ENCODE measurements around the gene SDR42E2. TPM values are rescaled to one million over a fixed set of nuclear protein-coding genes. Genes with fewer than 3 reads are reported as not detected.
"Not testable (repeated sequence)": the region's sequence is repeated elsewhere in the genome, so short reads cannot be mapped to it uniquely, and the experiment has no call there.

SDR42E2 gene
- total RNA-seq, 1 donor from 2014 or later: not detected

- H3K4me3 ChIP-seq: peak overlapping the region in 1 of 2 donors; percentile 28
- no peak for TF ChIP-seq CTCF (IDR thresholded peaks at IDR 0.05)
- peaks cover 9 to 25% of the 10 kb centered on the region in 2 donors for H3K4me1 ChIP-seq
- no peak for DNase-seq (ENCODE audit: low spot score in 2 of 2)
- no peaks in the 10 kb centered on the region for H3K36me3 ChIP-seq
- peak overlapping the region; percentile 95 to 98 for H3K27ac ChIP-seq
- no peaks in the 10 kb centered on the region for H3K27me3 ChIP-seq
- intact Hi-C loops (cut with DNase I): loop anchor here (5.0 to 10.0 kb wide), 5 partner anchors 688 to 1452 kb away; partner anchors contain the start of genes DCTN5, DCUN1D3, LYRM1 and PALB2
- no peaks in the 10 kb centered on the region for H3K9me3 ChIP-seq
These were observed 30.7 kb downstream of the SDR42E2 start for GRCh38 chr16:22193063-22193411.

GRCh38 chr16:22194707-22195444, 32.6 kb downstream of the SDR42E2 start:
- Histone ChIP-seq H3K9me3 (no peaks in the 10 kb centered on the region), H3K4me1 (peaks cover under 1 to 29% of the 10 kb centered on the region in 2 donors)

GRCh38 chr16:22195445-22195694, 33.1 kb downstream of the SDR42E2 start:
- no peak overlapping the region for H3K4me3 ChIP-seq
- intact Hi-C loops (cut with DNase I): loop anchor here (5.0 to 10.0 kb wide), 6 partner anchors 42 to 1449 kb away; partner anchors contain the start of genes CDR2, DCTN5, PALB2 and USP31
- H3K9me3 ChIP-seq: no peaks in the 10 kb centered on the region
- H3K36me3 ChIP-seq: no peaks in the 10 kb centered on the region
- no peak for DNase-seq (ENCODE audit: low spot score in 2 of 2)
- peak overlapping the region; percentile 73 to 98 for H3K27ac ChIP-seq
- TF ChIP-seq CTCF (IDR thresholded peaks at IDR 0.05): no peak
- H3K27me3 ChIP-seq: no peaks in the 10 kb centered on the region
- peaks cover 0 to 34% of the 10 kb centered on the region in 2 donors for H3K4me1 ChIP-seq

More at GRCh38 chr16:22194707-22195444, 32.6 kb downstream of the SDR42E2 start:
- no peaks in the 10 kb centered on the region for H3K36me3 ChIP-seq
- H3K27me3 ChIP-seq: no peaks in the 10 kb centered on the region
- no peak overlapping the region for H3K4me3 ChIP-seq
- no peak for DNase-seq (ENCODE audit: low spot score in 2 of 2)
- intact Hi-C loops (cut with DNase I): loop anchor here (5.0 to 10.0 kb wide), 7 partner anchors 42 to 1450 kb away; partner anchors contain the start of genes CDR2, DCTN5, DCUN1D3 and LYRM1
- peak overlapping the region; percentile 73 to 98 for H3K27ac ChIP-seq
- TF ChIP-seq CTCF (IDR thresholded peaks at IDR 0.05): no peak

- Histone ChIP-seq H3K4me1 (peaks cover 0 to 36% of the 10 kb centered on the region in 2 donors), H3K36me3 (no peaks in the 10 kb centered on the region), H3K27me3 (no peaks in the 10 kb centered on the region), H3K9me3 (no peaks in the 10 kb centered on the region), H3K4me3 (peak overlapping the region; percentile 44 to 62), H3K27ac (peak overlapping the region; percentile 73 to 98)
- intact Hi-C loops (cut with DNase I): loop anchor here (1.0 to 10.0 kb wide), 7 partner anchors 10 to 1449 kb away; partner anchors contain the start of genes CDR2, DCTN5, EEF2K and PALB2
- TF ChIP-seq CTCF (IDR thresholded peaks at IDR 0.05): peak; percentile 93 to 97 (median 94)
- peak; percentile 77 to 96 for DNase-seq (ENCODE audit: low spot score in 2 of 2)
These were observed 33.6 kb downstream of the SDR42E2 start for GRCh38 chr16:22195695-22196558.

GRCh38 chr16:22196559-22197168, 34.4 kb downstream of the SDR42E2 start:
- not testable (repeated sequence) for H3K27me3 ChIP-seq; H3K36me3 ChIP-seq; H3K9me3 ChIP-seq; DNase-seq (ENCODE audit: low spot score in 2 of 2)
- intact Hi-C loops (cut with DNase I): loop anchor here (1.0 to 10.0 kb wide), 7 partner anchors 10 to 1448 kb away; partner anchors contain the start of genes CDR2, DCTN5, EEF2K and PALB2
- Histone ChIP-seq H3K27ac (peak overlapping the region in 1 of 2 donors; percentile 89), H3K4me1 (peaks cover 0 to 33% of the 10 kb centered on the region in 2 donors), H3K4me3 (peak overlapping the region in 1 of 2 donors; percentile 62)
